Esophagus squamous epithelium (tissue), 5 donors: ENCODE data around the gene OGFR. TPM values are rescaled to one million over a fixed set of nuclear protein-coding genes. Genes with fewer than 3 reads are reported as not detected.

Experiments used
- DNase-seq: peaks from one replicate; lab custom pipeline; 2025; lab: John Stamatoyannopoulos, UW
- H3K27ac ChIP-seq, 4 donors: fragments of 200-600 bp; sonication (generic); one replicate each; pipeline ENCODE4 v1.5.1; 2016 to 2019; ENCODE audit warnings: mild to moderate bottlenecking in 1 of 4
- H3K27me3 ChIP-seq, 4 donors: fragments of 200-600 bp; sonication (generic); 1 replicate in 3 of 4; 2 replicates in 1 of 4; pipeline versions ENCODE4 v1.5.1 to v1.6.0; 2017 to 2021; ENCODE audit warnings: antibody characterized with exemption in 1 of 4
- H3K36me3 ChIP-seq, 3 donors: fragments of 200-600 bp; sonication (generic); one replicate each; pipeline ENCODE4 v1.5.1; 2016 to 2019
- H3K4me1 ChIP-seq, 3 donors: fragments of 200-600 bp; sonication (generic); one replicate each; pipeline ENCODE4 v1.5.1; 2017 to 2019
- H3K4me3 ChIP-seq, 4 donors: fragments of 200-600 bp; sonication (generic); 1 replicate in 3 of 4; 2 replicates in 1 of 4; pipeline ENCODE4 v1.5.1; 2016 to 2019; ENCODE audit warnings: mild to moderate bottlenecking in 2 of 4, moderate library complexity in 1 of 4
- H3K9me3 ChIP-seq, 3 donors: fragments of 200-600 bp; sonication (generic); one replicate each; pipeline ENCODE4 v1.5.1; 2016 to 2019
- POLR2A ChIP-seq, 4 donors: fragments of 450-650 bp; IDR thresholded peaks; one replicate each; pipeline ENCODE4 v1.6.1; 2017; ENCODE audit warnings: antibody characterized with exemption in 4 of 4, mild to moderate bottlenecking in 4 of 4, moderate library complexity in 3 of 4
- WGBS, 2 donors: methylation state at CpG; one replicate each; pipeline ENCODE4 v1.1.5; 2018; 5-methylcytosine and 5-hydroxymethylcytosine counted together
- intact Hi-C: fragments of 100-400 bp; cut with DNase I; formaldehyde crosslinking; loops from one replicate; pipeline ENCODE4 v1.15.0; 2022
- small RNA-seq, 4 donors: library from RNA; depleted of rRNA; stranded (forward); fragments of <200 nt; gene quantifications; one replicate each; pipeline ENCODE3, GENCODE V24; 2016
- total RNA-seq, 4 donors: library from RNA; depleted of rRNA; stranded (reverse); fragments of >200 nt; gene quantifications; one replicate each; pipeline ENCODE4 v1.1.0, GENCODE V29; 2016
- TF ChIP-seq, protein P1 (sequence below), 6 experiments: fragments of 450-650 bp in 4 of 6; fragments of 200-600 bp in 2 of 6; sonication (generic) in 2 of 6; IDR thresholded peaks; one replicate each; pipeline ENCODE4 v1.5.1; 2016 to 2019; ENCODE audit warnings: antibody characterized with exemption in 6 of 6, mild to moderate bottlenecking in 4 of 6, moderate library complexity in 4 of 6
- donor health status: DM: yes; HTN: yes; CAD: no.

OGFR gene
- total RNA-seq, 4 donors from 2014 or later = 19.1 to 41.4 (median 27.3) TPM

DNA sequence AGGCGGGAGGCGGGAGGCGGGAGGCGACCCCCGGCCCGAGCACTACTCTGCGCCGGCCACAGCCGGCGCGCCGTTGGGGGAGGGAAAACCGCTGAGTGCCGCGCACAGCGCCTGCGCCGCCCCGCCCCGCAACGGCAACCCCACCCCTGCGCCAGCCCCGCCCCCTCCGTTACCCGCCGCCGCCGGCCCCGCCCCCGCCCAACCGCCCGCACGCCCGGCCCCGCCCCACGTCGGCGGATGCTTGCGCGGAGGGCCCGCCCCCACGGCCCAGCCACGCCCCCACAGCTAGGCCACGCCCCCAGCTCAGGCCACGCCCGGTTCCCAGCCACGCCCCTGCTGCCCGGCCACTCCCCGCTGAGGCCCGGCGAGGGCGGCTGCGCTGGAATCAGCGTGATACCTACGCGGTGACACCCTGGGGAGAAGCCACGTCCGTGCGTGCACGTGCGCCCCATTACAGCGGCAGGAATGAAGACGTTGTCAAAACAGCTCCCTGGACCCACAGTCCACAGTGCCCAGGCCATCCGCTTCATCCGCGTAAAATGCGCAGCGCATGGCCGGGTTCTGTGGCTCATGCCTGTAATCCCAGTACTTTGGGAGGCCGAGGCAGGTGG, 57.2 kb downstream of the OGFR start, which contains the start of gene TCFL5:
Gene TCFL5, minus strand, starts transcription at position 97 of the 611 bp plus-strand sequence. CDS start 152 bp downstream, outside the sequence.
- 0 to 100% methylated on average over 2 to 3 of the region's 70 CpGs for WGBS, 2 donors
- H3K27ac ChIP-seq = peak within 1 kb of the TSS; percentile 49 to 70 (median 60)
- no peak for TF ChIP-seq POLR2A (IDR thresholded peaks at IDR 0.05)
- TF ChIP-seq, protein P1, sequence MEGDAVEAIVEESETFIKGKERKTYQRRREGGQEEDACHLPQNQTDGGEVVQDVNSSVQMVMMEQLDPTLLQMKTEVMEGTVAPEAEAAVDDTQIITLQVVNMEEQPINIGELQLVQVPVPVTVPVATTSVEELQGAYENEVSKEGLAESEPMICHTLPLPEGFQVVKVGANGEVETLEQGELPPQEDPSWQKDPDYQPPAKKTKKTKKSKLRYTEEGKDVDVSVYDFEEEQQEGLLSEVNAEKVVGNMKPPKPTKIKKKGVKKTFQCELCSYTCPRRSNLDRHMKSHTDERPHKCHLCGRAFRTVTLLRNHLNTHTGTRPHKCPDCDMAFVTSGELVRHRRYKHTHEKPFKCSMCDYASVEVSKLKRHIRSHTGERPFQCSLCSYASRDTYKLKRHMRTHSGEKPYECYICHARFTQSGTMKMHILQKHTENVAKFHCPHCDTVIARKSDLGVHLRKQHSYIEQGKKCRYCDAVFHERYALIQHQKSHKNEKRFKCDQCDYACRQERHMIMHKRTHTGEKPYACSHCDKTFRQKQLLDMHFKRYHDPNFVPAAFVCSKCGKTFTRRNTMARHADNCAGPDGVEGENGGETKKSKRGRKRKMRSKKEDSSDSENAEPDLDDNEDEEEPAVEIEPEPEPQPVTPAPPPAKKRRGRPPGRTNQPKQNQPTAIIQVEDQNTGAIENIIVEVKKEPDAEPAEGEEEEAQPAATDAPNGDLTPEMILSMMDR (IDR thresholded peaks at IDR 0.05) = no peak
- H3K36me3 ChIP-seq = peaks cover 0 to 6% (median 0%) of the 10 kb centered on the region in 3 donors
- peak; percentile 47 for DNase-seq
- intact Hi-C loops = no loop called here
- H3K9me3 ChIP-seq = no peaks in the 10 kb centered on the region
- H3K4me1 ChIP-seq = peaks cover 11 to 37% (median 16%) of the 10 kb centered on the region in 3 donors
- no peaks in the 10 kb centered on the region for H3K27me3 ChIP-seq
- H3K4me3 ChIP-seq = peak within 1 kb of the TSS; percentile 28 to 74 (median 48)

Small RNA genes within 50 kb of the gene (small RNA-seq; reads per million reads assigned to genes)
- gene DPH3P1 = 0 reads per million in 4 donors

Other genes starting within 250 kb of the OGFR start
- gene SLCO4A1, start 162.3 kb upstream of the OGFR start, total RNA-seq = 10 to 100 TPM in 3 of 4 donors, 1 to 10 TPM in 1; 6.7 to 22.1 (median 14.4) TPM
- under 1 TPM in 2 of 4 donors, not detected in 2; 0.06 to 0.09 TPM for gene NTSR1, start 96.0 kb upstream of the OGFR start, total RNA-seq
- gene MRGBP, start 8.4 kb upstream of the OGFR start, total RNA-seq = 10 to 100 TPM in 1 of 4 donors, 1 to 10 TPM in 3; 5.7 to 10.1 (median 9.8) TPM
- gene COL9A3, start 12.2 kb downstream of the OGFR start, total RNA-seq = 1 to 10 TPM in 2 of 4 donors, not detected in 2; 2.2 to 2.3 TPM
- 1 to 10 TPM; 5.2 to 8.4 (median 7.2) TPM for gene TCFL5, start 57.0 kb downstream of the OGFR start, total RNA-seq
- 10 to 100 TPM; 27.6 to 57.8 (median 36.7) TPM for gene DIDO1, start 121.7 kb downstream of the OGFR start, total RNA-seq
- gene GID8, start 133.3 kb downstream of the OGFR start, total RNA-seq = 10 to 100 TPM; 41.0 to 51.2 (median 44.1) TPM
- gene SLC17A9, start 147.9 kb downstream of the OGFR start, total RNA-seq = 1 to 10 TPM in 2 of 4 donors, under 1 TPM in 2; 0.31 to 3.9 (median 1.4) TPM
- not detected for gene BHLHE23, start 202.1 kb downstream of the OGFR start, total RNA-seq